Occipital lobe (tissue), 2 donors: ENCODE data around the gene TBC1D5. TPM values are rescaled to one million over a fixed set of nuclear protein-coding genes. Genes with fewer than 3 reads are reported as not detected.

Source experiments
- DNase-seq: peaks from one replicate; lab custom pipeline; 2025; lab: John Stamatoyannopoulos, UW
- total RNA-seq: library from RNA; depleted of rRNA; stranded (reverse); fragments of >200 nt; gene quantifications from one replicate; pipeline ENCODE4 v1.2.3, GENCODE V29; 2014

Gene TBC1D5
- total RNA-seq, 1 donor from 2014 or later, result 110 TPM

DNA sequence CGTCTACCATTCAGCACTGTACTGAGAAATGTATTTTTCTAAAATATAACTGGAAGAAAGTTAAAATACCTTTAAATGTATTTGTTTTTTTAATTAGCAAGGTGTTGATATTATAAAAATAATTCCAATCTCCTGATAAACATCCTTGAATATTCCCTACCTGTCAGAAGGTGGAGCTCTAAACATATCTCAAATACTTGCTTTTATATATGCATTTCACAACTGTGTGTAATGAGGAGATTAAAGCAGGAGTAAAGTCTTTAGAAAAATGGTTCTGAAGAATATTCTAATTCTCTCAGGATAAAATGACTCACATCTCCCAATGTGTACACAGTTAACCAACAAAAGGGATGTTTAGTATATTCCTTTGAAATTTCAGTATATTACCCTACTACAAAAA is 434.9 kb downstream of the TBC1D5 start:
- DNase-seq, result no peak

DNA sequence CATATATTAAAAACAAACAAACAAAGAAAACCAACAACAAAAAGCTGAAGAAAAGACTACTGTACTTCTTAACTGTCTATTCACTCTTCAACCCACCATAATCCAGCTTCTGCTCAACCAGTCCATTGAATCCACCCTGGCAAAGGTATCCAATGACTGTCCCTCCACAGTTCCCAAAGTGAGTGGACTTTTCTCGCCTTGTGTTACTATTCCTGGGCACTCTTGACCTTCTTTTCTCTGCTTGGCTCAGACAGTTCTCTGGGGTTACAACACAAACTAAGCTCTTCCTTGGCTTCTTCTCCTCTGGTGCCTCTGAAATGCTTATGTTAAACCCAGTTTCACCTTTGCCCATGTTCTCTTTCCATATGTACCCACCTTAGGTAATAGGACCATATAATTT is 437.5 kb downstream of the TBC1D5 start:
- no peak for DNase-seq

DNA sequence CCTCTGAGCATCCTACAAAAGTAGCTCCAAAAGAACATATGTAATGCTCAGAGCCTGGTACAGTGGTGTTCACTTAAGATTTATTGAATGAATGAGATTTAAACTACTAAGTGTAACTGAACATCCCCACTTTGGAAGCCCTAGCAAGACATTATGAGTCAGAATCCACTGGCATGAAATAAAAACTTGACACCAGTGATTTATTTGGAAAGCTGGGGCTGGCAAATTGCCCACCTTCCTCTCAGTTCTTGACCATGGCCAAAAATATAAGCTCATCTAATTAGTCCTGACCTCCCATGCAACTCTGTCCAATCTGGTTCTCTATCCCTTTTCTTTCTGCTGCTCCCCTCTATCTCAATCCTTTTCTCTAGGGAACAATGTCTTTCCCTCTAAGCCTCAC is 439.7 kb downstream of the TBC1D5 start:
- no peak for DNase-seq

DNA sequence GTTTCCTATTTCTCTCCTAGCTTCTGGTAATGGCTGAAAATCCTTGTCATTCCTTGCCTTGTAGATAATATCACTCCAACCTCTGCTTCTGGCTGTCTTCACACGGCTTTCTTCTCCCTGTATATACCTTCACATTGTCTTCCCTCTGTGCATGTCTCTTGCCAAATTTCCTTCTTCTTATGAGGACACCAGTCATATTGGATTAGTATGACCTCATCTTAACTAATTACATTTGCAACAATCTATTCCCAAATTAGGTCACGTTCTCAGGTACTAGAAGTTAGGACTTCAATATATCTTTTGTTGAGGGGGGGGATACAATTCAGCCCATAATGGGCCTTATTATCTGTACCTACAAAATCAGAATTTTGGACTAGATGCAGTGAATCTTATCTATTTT is 440.3 kb downstream of the TBC1D5 start:
- no peak for DNase-seq

DNA sequence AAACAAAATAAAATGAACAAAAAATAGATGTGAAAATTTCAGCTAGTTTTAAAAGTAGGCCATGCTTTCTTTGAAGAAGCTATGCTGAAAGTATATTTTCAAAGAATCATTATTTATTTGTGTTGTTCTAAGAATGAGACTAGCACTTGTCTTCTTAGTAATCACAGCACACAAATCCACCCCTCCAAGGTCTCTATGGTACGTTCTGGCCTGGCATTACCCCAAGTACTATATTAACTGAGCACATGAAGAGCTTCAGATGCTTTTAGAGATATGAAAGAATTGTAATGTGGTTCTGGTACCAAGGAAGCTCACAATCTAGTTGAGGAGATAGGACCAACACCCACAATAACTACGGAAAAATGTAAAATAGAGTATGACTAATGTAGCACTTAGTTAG is 441.2 kb downstream of the TBC1D5 start:
- DNase-seq, result no peak

DNA sequence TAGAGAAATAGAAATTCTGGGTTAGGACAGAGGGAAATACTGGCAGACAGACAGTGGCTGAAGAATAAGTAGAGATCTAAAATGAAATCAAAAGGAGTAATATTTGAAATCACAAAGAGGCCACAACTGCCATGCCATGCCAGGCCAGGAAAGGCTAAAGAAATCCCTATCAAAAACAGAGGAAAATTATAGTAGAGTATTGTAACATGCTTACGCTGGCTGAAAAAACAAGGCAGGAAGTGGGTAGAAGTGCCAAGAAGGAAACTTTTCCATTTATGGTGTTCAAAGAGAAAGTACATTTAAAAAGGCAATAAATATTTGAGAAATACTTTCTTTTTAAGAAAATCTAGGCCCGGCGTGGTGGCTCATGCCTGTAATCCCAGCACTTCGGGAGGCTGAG is 442.0 kb downstream of the TBC1D5 start:
- no peak for DNase-seq

DNA sequence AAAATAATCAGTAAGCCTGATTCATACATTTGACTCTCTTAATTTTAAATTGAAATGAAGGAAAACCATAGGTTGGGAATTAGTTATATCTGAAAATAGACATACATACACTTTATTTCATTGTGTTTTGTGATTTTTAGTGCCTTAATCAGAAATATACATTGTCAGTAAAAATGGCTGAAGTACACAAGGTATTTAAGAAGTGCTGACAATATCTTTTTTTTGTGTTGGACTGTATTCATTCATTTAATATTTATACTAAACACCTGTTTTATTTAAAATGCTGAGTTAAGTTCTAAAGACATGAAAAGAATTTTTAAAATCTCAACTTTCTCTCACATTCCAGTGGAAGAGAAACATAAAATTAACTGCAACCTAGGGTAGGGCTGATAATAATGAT is 444.4 kb downstream of the TBC1D5 start:
- DNase-seq, result no peak

DNA sequence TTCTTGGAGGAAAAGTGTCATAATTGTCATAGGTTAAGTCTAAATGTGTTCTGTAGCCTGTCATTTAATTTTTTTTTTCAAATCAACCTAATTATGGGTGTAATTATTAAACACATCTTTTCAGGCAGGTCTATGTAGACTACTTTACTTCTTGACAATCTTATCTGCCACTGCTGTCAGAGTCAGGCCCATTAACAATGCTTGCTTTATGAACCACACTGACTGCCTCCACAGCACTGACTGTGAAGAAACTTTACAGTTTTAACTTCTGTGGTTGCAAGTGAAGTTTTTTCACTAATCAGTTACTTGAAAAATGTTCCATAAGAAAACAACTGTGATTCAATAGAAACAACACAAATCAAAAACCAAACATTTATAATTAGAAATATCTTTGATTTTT is 449.9 kb downstream of the TBC1D5 start:
- DNase-seq, result no peak

DNA sequence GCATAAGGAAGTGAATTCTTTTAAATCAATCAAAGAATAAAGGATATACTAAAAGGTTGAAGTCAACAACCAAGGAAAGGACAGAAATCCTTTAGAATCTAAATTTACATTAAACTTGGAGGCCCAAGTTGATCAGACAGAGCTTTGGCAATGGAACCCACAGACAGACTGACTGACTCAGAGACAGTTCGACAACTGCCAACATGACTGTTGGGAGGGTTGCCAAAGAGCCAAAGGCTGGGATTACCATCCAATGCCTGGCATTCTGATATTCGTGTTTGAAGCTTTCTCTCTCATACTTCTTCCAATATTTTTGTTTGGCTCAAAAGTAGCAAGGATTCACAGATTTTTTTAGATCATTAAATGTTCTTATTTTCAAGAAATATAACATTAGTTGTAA is 451.5 kb downstream of the TBC1D5 start:
- DNase-seq, result no peak

DNA sequence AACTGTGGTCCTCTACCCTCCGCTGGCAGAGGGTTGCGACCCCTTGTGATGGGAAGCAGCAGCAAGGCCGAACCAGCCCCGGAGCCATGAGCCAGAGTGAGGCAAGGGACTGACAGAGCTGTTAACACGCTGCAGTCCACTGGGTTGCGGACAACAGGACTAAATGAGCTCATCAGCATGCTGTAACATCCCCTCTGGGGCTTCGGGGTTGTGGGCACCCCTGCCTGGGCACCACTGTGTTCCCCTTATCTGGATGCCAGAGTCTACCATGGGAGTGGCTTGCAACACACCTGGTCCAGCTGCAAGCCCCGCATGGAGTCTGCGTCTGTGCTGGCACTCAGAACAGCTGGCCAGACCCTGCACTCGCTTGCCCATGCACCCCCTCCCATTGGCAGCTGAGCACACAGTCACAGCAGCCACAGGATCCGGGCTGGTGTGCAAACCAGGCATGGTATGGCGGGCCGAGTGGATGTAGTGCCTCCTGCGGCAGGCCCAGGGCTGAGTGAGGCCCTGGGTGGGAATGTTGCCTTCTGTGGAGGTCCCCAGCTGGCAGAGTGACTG is 453.5 kb downstream of the TBC1D5 start:
- no peak for DNase-seq

DNA sequence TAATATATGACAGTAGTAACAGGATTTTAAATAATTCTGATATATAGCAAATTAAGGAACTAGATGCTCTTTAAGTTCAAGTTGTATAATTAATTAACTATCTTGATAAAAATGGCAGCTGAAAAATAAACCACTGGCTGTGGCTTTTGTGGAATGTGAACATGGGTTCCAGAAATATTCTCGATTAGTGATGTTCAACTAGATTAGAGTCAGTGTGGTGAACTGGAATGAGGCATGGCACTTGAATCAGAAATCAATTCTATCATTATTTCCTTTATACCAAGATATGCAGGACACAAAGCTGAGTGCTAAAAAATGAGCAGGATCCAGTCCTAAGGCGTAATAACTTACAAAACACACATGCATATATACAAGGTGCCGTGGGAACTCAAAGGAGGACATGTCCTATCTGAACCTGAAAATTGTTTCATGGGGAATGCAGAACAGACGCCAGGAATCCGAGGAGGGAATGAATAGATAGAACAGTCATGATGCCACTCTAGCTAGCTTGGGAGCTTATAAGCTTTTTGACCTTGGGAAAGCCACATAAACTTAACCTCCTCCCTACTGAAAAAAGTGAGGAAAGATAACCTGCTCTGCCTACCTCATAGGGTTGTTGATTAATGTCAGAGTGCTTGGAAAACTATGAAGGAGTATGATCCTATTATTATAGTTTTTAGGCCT is 455.3 kb downstream of the TBC1D5 start:
- no peak for DNase-seq

DNA sequence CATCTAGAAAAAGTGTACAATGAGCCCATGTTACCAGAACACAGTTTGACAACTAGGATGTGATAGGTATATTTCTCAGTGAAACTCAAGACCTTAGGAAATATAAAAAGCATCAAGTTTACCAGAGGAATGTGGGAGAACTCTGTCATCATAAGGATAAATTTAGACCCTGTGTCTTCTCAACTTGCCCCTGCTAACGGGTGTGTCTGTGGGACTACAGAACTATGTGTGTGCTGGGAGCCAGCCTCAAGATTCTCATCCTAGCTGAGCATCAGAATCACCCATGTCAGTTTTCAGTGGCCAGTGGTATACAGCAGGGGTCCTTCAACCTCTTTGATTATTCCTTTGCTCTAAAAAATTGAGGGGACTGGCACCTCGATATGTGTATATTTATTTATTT is 464.4 kb downstream of the TBC1D5 start:
- no peak for DNase-seq

DNA sequence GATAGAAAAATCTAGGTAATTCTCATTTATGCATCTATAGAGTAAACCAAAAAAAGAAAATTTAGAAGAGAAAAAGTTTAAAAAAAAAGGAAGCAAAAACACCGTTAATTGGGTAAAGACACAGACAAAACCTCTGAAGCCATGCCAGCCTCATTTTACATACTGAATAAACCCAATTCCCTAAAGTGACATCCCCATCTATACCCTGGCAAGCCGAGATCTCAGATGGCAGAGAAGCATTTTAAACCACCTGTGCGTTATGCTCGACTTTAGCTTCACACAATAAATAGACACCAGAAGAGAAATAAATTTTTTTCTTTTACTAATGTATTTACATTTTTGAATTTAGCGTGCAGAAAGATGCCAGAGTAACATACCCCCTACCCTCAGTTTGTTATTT is 475.6 kb downstream of the TBC1D5 start:
- no peak for DNase-seq

DNA sequence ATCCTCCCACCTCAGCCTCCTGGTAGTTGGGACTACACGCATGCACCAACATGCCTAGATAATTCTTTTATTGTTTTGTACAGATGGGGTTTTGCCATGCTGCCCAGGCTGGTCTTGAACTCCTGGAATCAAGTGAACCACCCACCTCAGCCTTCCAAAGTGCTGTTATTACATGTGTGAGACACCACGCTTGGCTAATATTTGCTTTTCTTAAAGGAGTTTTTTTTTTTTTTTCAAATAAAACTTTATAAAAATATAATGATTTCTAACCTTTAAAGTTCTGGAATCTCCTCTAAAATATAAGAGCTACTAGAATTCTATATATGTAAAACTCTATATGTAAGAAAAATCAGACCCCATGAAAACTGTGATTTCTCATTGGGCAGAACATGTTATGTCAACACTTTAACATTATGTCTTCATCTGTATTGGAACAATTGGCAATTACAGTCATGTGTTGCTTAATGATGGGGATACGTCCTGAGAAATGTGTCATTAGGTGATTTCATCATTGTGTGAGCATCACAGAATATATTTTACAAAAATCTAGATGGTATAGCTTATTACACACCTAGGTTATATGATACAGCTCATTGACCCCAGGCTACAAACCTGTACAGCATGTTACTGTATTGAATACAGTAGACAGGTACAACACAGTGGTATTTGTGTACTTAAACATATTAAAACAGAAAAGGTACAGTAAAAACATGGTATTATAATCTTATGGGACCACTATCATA is 480.6 kb downstream of the TBC1D5 start:
- DNase-seq, result no peak

DNA sequence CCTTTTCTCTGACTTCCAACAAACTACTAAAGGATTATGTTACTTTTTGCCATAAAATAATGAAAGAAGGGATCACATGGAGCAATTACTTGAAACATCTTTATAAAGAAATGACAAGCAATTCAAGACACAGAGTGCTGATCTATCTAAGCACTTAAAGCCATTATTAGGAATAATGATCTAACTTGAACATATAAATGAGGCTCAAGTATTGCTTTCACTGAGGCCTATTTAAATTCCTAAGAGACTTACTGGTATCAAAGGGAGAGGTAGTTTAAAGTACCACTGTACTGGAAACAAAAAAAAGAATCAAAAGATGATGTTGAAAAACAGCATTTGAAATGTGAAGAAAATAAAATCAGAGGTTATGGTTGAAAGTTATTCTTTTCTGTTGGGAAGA is 482.2 kb downstream of the TBC1D5 start:
- DNase-seq, result no peak

DNA sequence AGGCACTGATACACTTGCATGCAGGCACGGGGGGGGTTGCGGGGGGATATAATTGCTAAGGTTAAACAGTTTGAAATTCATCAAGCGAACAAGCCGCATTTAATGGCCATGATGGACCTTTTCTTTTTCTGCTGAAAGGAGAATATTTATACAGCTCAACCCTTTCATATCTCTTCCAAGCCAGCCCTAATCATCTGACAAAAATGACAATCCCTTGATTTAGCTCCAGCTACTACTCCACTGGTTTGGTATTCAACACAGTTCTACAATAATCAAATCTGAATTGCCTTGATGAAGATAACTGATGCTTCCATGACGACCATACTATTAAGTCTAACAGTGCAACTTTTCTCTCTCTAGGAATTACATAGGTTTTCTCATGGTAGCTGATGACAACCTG is 482.7 kb downstream of the TBC1D5 start:
- no peak for DNase-seq

DNA sequence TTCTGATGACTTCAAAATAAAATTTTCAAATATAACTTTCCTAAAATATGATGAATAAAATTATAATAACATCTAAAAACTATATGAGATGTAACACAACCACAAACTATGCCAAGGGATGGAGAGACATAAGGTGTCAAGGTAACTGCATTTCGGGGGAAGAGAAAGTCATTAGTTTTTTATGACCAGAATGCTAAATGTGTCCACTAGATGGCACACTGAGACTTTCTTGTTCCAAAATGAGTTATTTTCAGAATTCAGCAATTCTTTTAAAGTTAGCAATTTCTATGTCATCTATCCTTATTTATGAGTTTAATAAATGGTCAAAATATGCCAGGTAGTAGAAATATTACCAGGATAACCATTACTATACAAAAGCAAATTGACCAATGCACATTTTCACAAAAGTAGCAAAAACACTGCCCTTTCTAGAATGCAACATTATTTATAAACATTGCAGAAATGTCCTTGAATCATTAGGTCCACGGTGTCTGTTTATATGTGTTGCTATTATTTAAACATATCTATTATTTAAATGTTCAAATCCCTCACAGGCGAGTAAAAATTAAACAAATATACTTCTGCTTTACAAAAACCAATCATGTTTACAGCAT is 483.5 kb downstream of the TBC1D5 start:
- no peak for DNase-seq

DNA sequence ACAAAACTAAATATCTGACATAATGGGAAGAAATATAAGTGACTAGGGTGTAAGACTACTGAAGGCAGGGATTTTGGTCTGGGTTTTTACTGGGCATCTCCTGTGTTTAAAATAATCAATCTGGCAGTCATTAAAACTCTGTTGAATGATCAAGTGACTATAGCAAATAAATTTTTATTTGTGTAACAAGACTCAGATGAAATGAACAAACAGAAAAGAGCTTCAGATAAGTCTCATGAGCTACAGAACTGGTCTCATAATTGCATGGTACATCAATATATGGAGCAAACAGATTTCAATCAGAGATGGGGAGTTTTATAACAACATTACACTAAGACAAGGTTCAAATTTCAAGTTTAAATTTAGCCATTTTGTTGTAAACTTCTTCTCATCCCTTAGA is 485.2 kb downstream of the TBC1D5 start:
- no peak for DNase-seq

DNA sequence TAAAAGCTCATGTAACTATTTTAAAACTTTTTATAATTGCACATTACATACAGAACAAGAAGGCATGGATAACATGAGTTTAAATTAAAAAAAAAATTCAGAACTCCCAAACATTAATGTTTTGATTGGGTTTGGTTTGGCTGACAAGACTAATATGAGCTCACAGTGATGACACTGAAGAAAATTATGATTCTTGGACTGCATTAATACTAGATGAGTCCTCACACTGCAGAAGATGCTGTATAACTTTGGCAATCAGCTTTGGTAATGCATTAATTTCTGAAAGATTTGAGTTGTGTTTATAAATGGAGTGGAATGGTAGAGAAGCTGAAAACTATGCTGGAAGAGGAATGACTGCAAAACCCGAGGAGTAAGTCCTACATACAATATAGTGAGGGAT is 498.8 kb downstream of the TBC1D5 start:
- no peak for DNase-seq

DNA sequence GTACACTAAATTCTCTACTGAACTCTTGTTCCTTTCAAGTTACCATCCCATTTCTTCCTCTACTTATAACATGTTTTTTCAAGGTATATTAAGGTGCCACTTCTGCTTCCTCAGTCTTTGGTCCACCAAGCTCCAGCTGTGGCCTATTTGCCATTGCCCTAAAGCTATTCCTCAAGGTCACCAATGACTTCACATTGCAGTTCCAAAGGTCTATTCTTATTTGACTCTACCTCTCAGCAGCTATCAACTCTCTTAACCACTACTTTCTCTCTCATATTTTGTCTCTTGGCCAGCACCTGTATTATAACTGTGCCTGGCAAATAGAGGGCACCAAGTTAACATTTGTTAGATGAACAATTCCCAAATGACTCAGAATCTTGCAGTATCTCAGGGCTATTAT is 503.0 kb downstream of the TBC1D5 start:
- no peak for DNase-seq

DNA sequence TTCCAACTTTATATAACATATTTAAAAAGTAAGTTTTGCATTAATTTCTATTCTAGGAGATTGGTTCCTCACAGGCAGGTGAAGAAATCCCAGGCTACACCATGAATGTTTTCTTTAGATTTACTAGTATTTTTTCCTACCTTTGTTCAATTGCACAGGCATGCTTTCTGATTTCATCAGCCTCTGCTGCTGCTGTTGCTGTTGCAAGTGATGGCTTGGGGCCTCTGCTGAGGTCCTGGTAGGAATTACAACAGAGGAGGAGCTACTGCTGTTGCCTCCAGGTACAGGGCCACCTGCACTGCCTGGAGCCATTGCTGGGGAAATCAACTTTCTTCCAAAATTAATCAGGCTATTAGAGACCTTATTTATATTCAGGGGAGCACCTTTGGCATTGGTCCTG is 504.4 kb downstream of the TBC1D5 start:
- no peak for DNase-seq

DNA sequence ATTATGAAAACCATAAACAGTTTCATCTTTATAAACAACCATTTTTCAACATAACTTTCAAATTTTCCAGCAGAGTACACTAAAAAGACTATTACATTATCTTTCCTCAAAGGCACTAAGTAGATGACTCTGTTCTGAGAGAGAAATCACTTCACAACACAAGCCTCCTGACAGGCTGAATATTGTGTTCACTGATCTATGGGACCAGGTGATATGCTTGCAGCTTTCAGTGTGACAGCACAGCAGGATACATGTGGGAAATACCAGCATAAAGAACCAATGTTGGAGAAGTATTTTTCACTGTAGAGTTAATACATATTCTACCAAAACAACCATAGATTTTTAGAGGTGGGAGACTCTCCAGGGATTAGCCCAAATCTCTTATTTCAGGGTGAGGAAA is 507.1 kb downstream of the TBC1D5 start:
- DNase-seq, result no peak

DNA sequence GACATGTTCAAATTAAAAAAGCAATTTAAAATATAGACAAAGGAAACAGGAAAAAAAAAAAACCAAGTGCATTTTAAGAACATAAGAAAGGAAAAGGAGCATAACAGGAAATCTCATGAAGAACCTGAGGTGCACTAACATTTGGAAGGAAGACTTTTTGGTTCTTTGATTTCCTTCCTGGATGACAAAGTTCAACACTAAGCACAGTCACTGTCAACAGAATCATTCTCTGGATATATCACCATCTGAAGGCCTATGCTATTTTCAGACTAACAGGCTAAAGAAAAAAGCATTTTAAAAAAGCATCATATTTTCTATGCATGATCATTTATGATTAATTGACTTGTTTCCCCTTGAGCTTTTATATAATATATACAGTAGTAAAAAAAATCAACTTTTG is 508.0 kb downstream of the TBC1D5 start:
- no peak for DNase-seq
